ENCODE measurements around the gene AUH.

Gene AUH

DNA sequence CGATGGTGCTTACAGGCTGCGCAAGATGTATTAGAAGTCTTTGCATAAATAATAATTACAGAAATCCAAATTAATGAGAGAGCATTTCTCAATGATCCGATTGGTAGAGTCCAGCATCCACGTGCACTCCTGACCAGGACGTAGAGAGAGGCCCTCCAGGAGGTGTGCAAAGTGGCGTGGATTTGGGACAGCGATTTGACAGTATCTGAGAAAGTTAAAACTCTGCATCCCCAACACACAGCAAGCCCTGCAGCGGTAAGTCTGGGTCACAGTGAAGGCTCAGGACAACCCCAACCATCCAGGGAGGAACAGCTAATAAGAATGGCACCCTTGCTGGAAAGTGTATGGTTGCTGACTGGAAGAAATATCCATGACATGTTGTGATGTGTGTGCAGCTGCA lies 180.2 kb downstream of the AUH start:
- Histone ChIP-seq H3K4me3 (ENCODE audit: low read depth, low read length) (no peak overlapping the region), H3K36me3 (ENCODE audit: insufficient read depth, low read length) (no peaks in the 10 kb centered on the region), H3K4me1 (ENCODE audit: control insufficient read depth, insufficient read depth, low read length, unreplicated experiment) (peaks cover 24% of the 10 kb centered on the region), H3K27ac (ENCODE audit: low read depth, low read length) (no peak overlapping the region), H3K79me2 (ENCODE audit: control insufficient read depth, insufficient read depth, low read length, unreplicated experiment) (no peaks in the 10 kb centered on the region), H2AFZ (ENCODE audit: low read length, unreplicated experiment) (no peak overlapping the region), H3K27me3 (ENCODE audit: insufficient read depth, low read length) (no peaks in the 10 kb centered on the region)

DNA sequence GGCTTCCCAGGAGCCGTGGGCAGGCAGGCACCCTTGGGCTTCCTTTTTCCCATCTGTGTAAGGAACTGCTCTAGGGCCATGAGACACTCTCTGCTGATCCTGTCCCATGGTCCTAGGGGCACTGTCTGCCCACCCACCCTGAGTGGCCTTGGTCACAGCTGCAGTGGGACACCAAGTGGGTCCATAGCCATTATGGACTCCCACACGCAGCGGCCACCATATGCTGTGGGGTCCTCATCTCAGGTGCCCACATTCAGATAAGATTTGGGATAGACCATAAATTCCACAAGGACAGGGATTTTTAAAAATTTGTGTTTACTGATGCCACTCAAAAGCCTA lies 180.8 kb downstream of the AUH start:
- Histone ChIP-seq H3K36me3 (ENCODE audit: insufficient read depth, low read length) (no peaks in the 10 kb centered on the region), H3K4me3 (ENCODE audit: low read depth, low read length) (no peak overlapping the region), H3K27ac (ENCODE audit: low read depth, low read length) (no peak overlapping the region), H3K4me1 (ENCODE audit: control insufficient read depth, insufficient read depth, low read length, unreplicated experiment) (peaks cover 19% of the 10 kb centered on the region), H3K79me2 (ENCODE audit: control insufficient read depth, insufficient read depth, low read length, unreplicated experiment) (no peaks in the 10 kb centered on the region), H2AFZ (ENCODE audit: low read length, unreplicated experiment) (no peak overlapping the region), H3K27me3 (ENCODE audit: insufficient read depth, low read length) (no peaks in the 10 kb centered on the region)

DNA sequence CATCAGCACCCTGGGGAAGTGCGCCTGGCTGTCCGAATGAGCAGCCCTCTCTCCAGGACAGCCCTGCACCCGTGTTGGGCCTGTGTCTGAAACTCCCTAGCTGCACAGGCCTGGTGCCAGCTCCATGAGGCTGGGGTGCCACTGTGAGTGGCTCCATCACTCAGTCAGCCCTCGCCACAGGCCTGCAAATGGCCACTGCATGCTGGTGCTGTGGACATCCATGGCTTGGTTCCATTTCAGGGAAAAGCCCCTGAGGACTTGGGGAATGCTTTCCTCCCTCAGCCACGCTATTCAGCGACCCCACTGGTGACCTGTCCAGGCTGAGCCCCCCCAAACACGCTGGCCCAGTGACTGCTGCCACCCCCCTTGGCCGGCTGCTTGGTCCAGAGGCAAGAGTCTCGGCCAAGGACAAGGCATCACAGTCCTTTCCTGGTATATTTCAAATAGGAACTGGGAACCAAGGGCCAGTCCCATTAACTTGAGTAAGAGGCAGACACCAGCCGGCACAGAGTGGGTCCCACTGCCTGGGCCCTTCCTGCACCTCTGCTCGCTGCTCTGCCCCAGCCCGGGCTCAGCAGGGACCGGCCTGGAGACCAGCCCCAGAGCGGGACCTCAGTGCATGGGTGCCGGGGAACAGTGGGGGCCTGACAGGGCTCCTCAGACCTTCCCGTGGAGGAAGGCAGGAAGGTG lies 181.3 kb downstream of the AUH start:
- Histone ChIP-seq H3K4me1 (ENCODE audit: control insufficient read depth, insufficient read depth, low read length, unreplicated experiment) (peaks cover 19% of the 10 kb centered on the region), H3K36me3 (ENCODE audit: insufficient read depth, low read length) (no peaks in the 10 kb centered on the region), H3K27ac (ENCODE audit: low read depth, low read length) (no peak overlapping the region), H2AFZ (ENCODE audit: low read length, unreplicated experiment) (peak overlapping the region; percentile 36), H3K27me3 (ENCODE audit: insufficient read depth, low read length) (no peaks in the 10 kb centered on the region), H3K4me3 (ENCODE audit: low read depth, low read length) (no peak overlapping the region), H3K79me2 (ENCODE audit: control insufficient read depth, insufficient read depth, low read length, unreplicated experiment) (no peaks in the 10 kb centered on the region)

DNA sequence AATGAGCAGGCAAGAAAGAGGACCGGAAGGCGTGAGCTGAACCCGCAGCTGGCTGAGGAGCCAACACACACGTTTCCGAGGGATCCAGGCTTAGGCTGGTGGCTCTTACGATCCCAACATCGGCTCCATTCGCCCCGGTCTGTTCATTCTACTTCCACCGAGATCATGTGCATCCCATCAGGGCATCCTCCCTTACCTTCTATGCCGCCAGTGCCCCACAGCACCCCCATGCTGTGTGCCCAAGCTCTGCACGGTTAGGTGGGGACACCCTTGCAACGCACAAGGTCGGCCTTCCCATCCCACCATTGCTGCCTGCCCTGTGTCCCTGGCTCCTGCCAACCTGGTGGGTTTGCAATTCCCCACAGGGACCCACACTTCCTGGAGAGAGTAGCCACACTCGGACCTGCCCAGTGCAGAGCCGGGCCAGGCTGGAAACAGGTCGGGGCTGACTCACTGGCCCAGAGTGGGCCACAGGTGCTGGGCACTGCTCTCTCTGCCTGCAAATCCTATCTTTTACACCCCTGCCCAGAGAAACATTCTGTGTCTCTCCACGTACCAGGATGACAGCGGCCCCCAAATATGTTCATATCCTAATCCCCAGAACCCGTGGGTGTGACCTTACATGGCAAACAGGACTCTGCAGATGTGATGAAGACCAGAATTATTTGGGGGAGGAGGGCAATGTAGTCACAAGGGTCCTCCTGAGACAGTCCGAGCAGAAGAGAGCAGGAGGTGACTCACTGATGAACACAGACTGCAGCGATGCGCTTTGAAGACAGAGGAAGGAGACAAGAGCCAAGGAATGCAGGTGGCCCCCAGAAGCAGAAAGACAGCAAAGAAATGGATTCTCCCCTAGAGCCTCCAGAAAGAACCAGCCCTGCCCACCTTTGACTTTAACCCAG lies 182.2 kb downstream of the AUH start:
- peaks cover 19% of the 10 kb centered on the region for H3K4me1 ChIP-seq (ENCODE audit: control insufficient read depth, insufficient read depth, low read length, unreplicated experiment)
- peak overlapping the region; percentile 36 for H2AFZ ChIP-seq (ENCODE audit: low read length, unreplicated experiment)
- H3K27ac ChIP-seq (ENCODE audit: low read depth, low read length) = peak overlapping the region; percentile 33; the same call in 1 of the 2 replicates
- H3K27me3 ChIP-seq (ENCODE audit: insufficient read depth, low read length) = no peaks in the 10 kb centered on the region
- no peaks in the 10 kb centered on the region for H3K36me3 ChIP-seq (ENCODE audit: insufficient read depth, low read length)
- H3K4me3 ChIP-seq (ENCODE audit: low read depth, low read length) = no peak overlapping the region
- H3K79me2 ChIP-seq (ENCODE audit: control insufficient read depth, insufficient read depth, low read length, unreplicated experiment) = no peaks in the 10 kb centered on the region

DNA sequence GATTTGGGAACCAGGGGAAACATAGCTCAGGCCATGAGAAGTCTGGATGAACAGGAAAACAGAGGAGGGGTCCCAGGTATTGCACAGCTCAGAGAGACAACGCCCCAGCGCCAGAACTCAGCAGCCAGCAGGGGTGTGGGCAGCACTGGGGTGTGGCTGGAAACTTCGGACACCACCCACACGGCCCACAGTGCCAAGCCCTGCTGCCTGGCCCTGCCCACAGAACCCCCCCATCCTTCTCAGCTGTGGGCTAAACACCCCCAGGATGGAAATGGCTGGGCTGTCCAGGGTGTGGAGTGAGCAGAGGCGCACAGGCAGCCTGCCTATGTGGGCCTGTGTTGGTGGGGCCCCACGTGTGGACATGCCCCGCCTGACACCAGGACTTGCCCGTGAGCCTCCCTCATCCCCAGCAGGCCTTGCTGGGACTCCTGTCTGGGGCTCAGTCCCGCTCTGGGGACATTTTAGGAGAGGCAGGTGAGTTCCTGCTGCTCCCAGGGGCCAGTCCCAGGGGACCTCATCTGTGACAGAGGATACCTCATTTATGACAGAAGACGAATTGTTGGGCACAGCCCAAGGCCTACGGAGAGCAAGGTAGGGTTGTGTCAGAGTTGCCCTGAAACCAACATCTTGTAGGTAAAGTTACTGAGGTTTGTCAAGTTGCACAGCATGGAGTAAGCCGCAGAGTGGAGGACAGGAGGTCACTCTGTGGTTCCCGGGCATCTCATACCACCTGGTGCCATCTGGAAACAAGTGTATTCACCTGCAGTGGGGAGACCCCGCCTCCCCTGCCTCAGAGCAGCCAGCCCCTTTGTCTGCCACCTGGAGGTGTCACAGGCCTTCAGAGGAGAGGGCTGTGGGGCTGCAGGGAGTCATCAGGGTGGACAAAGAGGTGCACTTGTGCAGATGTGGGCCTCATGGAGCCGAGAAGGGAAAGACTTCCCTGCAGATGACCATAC lies 183.2 kb downstream of the AUH start:
- H3K4me3 ChIP-seq (ENCODE audit: low read depth, low read length) = no peak overlapping the region
- H3K79me2 ChIP-seq (ENCODE audit: control insufficient read depth, insufficient read depth, low read length, unreplicated experiment) = no peaks in the 10 kb centered on the region
- no peaks in the 10 kb centered on the region for H3K27me3 ChIP-seq (ENCODE audit: insufficient read depth, low read length)
- 0 out of 2 replicates have a peak overlapping the region, but pooled peaks have one; percentile 33 for H3K27ac ChIP-seq (ENCODE audit: low read depth, low read length)
- H2AFZ ChIP-seq (ENCODE audit: low read length, unreplicated experiment) = no peak overlapping the region
- H3K36me3 ChIP-seq (ENCODE audit: insufficient read depth, low read length) = no peaks in the 10 kb centered on the region
- H3K4me1 ChIP-seq (ENCODE audit: control insufficient read depth, insufficient read depth, low read length, unreplicated experiment) = peaks cover 19% of the 10 kb centered on the region

DNA sequence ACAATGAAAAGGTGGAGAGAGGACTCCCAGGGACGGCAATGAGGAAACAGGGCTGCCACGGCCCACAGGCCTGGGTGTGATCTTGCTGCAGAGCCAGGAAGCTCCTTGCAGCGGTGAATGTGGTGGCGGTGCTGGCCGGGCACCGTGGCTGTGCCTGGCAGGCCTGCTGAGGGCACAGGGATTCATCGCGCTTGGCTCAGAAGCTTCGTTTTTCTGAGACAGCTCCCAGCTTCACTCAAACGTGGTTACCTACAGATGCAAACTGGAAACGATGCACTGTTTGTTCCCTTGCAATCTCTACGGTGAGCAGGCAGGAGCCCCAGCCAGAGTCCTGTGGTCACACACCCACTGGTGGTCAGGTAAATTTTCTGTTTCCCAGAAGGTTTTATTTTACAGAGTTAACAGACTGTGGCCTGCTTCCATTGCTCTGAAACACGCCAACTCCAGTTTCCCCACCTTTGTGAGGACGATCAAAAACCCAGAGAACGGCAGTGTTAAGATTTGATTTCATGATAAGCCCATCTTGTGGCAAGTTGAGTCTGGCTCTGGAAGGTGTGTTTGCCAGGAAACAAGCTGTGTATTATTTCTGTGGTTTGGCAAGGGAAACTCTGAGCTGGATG lies 183.9 kb downstream of the AUH start:
- no peaks in the 10 kb centered on the region for H3K36me3 ChIP-seq (ENCODE audit: insufficient read depth, low read length)
- H2AFZ ChIP-seq (ENCODE audit: low read length, unreplicated experiment) = no peak overlapping the region
- no peaks in the 10 kb centered on the region for H3K27me3 ChIP-seq (ENCODE audit: insufficient read depth, low read length)
- H3K4me3 ChIP-seq (ENCODE audit: low read depth, low read length) = no peak overlapping the region
- H3K27ac ChIP-seq (ENCODE audit: low read depth, low read length) = no peak overlapping the region
- H3K79me2 ChIP-seq (ENCODE audit: control insufficient read depth, insufficient read depth, low read length, unreplicated experiment) = no peaks in the 10 kb centered on the region
- peaks cover 19% of the 10 kb centered on the region for H3K4me1 ChIP-seq (ENCODE audit: control insufficient read depth, insufficient read depth, low read length, unreplicated experiment)

DNA sequence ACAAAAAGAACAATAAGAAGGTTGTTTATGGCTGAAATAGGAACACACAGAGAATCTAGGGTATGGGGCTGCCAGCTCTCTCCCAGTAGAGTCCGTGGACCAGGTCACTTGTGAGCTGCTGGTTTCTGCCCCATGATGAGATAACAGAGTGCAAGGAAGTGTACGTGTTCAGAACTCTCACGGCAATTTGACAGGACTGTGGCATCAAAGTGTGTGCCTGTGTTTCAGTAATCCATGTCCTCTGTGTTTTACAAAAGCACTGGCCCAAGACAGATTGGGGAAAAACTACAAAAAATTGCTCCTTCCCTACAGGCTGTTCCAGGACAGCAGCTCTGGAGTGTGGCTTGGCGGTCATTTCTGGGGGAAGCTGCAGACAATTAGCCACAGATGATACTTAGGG lies 184.6 kb downstream of the AUH start:
- no peak overlapping the region for H3K27ac ChIP-seq (ENCODE audit: low read depth, low read length)
- H2AFZ ChIP-seq (ENCODE audit: low read length, unreplicated experiment) = no peak overlapping the region
- no peaks in the 10 kb centered on the region for H3K27me3 ChIP-seq (ENCODE audit: insufficient read depth, low read length)
- peaks cover 19% of the 10 kb centered on the region for H3K4me1 ChIP-seq (ENCODE audit: control insufficient read depth, insufficient read depth, low read length, unreplicated experiment)
- H3K4me3 ChIP-seq (ENCODE audit: low read depth, low read length) = no peak overlapping the region
- H3K79me2 ChIP-seq (ENCODE audit: control insufficient read depth, insufficient read depth, low read length, unreplicated experiment) = no peaks in the 10 kb centered on the region
- no peaks in the 10 kb centered on the region for H3K36me3 ChIP-seq (ENCODE audit: insufficient read depth, low read length)

DNA sequence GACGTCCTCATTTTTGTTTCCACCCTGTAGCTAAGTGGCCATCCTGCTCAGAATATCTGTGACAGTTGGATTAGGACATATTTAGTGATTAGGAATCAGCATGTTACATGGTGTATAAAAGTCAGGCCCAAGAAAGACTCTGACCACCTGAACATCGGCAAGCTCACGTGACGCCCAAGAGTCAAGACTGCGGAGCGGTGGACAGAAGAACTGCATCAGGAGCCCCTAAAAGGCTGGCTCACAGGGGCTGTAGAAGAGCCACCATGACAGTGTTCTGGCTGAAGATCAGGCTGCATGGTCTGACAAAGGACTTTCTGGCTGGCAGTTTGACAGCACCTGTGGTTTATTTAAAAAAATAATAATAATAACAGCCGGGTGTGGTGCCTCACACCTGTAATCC lies 185.3 kb downstream of the AUH start:
- no peak overlapping the region for H3K4me3 ChIP-seq (ENCODE audit: low read depth, low read length)
- H2AFZ ChIP-seq (ENCODE audit: low read length, unreplicated experiment) = no peak overlapping the region
- no peaks in the 10 kb centered on the region for H3K79me2 ChIP-seq (ENCODE audit: control insufficient read depth, insufficient read depth, low read length, unreplicated experiment)
- H3K4me1 ChIP-seq (ENCODE audit: control insufficient read depth, insufficient read depth, low read length, unreplicated experiment) = peaks cover 19% of the 10 kb centered on the region
- no peak overlapping the region for H3K27ac ChIP-seq (ENCODE audit: low read depth, low read length)
- no peaks in the 10 kb centered on the region for H3K27me3 ChIP-seq (ENCODE audit: insufficient read depth, low read length)
- H3K36me3 ChIP-seq (ENCODE audit: insufficient read depth, low read length) = 0 out of 2 replicates have a peak, but pooled peaks cover 3% of the 10 kb centered on the region

DNA sequence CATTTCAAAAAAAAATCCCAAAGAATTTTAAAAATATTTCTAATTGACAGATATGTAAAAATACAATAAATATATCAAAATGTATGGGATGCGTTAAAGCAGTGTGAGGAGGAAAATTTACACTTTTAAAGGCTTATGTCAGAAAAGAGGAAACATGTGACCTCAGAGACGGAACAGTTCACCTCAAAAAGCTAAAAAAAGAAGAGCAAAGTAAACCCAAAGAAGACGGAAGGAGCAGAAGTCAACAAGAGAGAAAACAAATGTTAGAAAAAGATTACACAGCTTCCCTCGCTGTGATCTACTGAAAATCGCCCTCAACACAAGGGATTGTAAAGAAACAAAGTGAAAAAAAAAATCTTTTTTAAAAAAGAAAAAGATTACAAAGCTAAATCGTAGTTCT lies 186.9 kb downstream of the AUH start:
- H3K27ac ChIP-seq (ENCODE audit: low read depth, low read length) = no peak overlapping the region
- 0 out of 2 replicates have a peak, but pooled peaks cover 3% of the 10 kb centered on the region for H3K36me3 ChIP-seq (ENCODE audit: insufficient read depth, low read length)
- no peaks in the 10 kb centered on the region for H3K79me2 ChIP-seq (ENCODE audit: control insufficient read depth, insufficient read depth, low read length, unreplicated experiment)
- no peaks in the 10 kb centered on the region for H3K27me3 ChIP-seq (ENCODE audit: insufficient read depth, low read length)
- H3K4me1 ChIP-seq (ENCODE audit: control insufficient read depth, insufficient read depth, low read length, unreplicated experiment) = peaks cover 16% of the 10 kb centered on the region
- H2AFZ ChIP-seq (ENCODE audit: low read length, unreplicated experiment) = no peak overlapping the region
- no peak overlapping the region for H3K4me3 ChIP-seq (ENCODE audit: low read depth, low read length)

DNA sequence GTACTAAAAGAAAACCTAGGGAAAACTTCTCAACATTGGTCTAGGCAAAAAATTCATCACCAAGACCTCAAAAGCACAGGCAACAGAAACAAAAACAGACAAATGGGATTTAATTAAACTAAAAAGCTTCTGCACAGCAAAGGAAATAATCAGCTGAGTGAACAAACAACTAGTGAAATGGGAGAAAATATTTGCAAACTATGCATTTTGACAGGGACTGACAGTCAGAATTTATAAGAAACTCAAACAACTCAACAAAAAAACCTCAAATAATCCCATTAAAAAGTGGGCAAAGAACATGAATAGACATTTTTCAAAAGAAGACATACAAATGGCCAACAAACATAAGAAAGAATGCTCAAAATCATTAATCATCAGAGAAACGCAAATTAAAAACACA lies 189.4 kb downstream of the AUH start:
- no peak overlapping the region for H3K4me3 ChIP-seq (ENCODE audit: low read depth, low read length)
- no peaks in the 10 kb centered on the region for H3K27me3 ChIP-seq (ENCODE audit: insufficient read depth, low read length)
- H3K4me1 ChIP-seq (ENCODE audit: control insufficient read depth, insufficient read depth, low read length, unreplicated experiment) = no peaks in the 10 kb centered on the region
- H3K27ac ChIP-seq (ENCODE audit: low read depth, low read length) = no peak overlapping the region
- H3K36me3 ChIP-seq (ENCODE audit: insufficient read depth, low read length) = 0 out of 2 replicates have a peak, but pooled peaks cover 3% of the 10 kb centered on the region
- H3K79me2 ChIP-seq (ENCODE audit: control insufficient read depth, insufficient read depth, low read length, unreplicated experiment) = no peaks in the 10 kb centered on the region
- H2AFZ ChIP-seq (ENCODE audit: low read length, unreplicated experiment) = no peak overlapping the region

Measured in ACC112 (cell line).